ENCODE measurements around the gene ZNF184. TPM values are rescaled to one million over a fixed set of nuclear protein-coding genes. Genes with fewer than 3 reads are reported as not detected.
A peak's percentile ranks its signal among the peaks of the same experiment; 100 is the strongest.

Gene ZNF184
- total and polyA plus RNA-seq, 9 of the 15 experiments (the other 6 are each of a cell fraction or from before 2014, with no cell fraction given), result 7.6 to 22.2 (median 12.8) TPM

DNA sequence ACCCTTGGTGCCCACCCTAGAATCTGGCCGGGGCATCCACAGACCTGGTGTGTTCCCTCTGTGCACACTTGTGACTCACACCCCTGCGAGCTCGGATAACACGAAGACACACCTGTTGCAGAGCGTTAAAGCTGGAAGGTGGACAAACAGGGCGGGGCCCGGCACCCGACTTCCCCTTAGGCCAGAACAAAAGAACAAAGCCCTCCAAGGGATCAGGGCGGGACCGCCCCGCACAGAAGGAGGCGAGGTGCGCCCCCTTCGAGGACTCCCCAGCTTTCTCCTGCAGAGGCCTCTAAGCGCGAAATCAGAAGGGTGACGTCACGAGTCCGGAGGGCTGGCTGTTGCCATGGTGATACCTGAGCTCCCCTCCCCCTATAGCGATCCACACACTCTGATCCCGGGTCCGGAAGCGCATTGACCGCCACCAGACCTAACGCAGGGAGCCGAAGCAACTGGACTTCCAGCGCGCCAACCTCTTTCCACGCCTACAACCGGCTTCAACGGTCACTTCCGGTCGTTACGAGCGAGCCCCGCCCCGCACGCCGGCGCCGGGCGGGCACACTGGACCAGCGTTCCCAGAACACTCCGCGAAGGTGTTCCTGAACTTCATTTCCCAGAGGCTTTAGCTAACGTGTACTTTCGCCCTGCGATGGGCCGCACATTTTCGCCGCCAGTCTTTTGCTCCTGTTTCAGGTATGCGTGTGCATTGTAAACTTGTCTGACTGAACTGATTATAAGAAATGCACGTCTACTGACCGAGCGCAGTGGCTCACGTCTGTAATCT, at the start of gene ZNF184 (continued):
- TF ChIP-seq, protein P1, sequence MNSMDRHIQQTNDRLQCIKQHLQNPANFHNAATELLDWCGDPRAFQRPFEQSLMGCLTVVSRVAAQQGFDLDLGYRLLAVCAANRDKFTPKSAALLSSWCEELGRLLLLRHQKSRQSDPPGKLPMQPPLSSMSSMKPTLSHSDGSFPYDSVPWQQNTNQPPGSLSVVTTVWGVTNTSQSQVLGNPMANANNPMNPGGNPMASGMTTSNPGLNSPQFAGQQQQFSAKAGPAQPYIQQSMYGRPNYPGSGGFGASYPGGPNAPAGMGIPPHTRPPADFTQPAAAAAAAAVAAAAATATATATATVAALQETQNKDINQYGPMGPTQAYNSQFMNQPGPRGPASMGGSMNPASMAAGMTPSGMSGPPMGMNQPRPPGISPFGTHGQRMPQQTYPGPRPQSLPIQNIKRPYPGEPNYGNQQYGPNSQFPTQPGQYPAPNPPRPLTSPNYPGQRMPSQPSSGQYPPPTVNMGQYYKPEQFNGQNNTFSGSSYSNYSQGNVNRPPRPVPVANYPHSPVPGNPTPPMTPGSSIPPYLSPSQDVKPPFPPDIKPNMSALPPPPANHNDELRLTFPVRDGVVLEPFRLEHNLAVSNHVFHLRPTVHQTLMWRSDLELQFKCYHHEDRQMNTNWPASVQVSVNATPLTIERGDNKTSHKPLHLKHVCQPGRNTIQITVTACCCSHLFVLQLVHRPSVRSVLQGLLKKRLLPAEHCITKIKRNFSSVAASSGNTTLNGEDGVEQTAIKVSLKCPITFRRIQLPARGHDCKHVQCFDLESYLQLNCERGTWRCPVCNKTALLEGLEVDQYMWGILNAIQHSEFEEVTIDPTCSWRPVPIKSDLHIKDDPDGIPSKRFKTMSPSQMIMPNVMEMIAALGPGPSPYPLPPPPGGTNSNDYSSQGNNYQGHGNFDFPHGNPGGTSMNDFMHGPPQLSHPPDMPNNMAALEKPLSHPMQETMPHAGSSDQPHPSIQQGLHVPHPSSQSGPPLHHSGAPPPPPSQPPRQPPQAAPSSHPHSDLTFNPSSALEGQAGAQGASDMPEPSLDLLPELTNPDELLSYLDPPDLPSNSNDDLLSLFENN (IDR thresholded peaks at IDR 0.05; ENCODE audit: low read depth in 2 of 2, low read length in 2 of 2), result peak in 1 of 2 experiments; percentile 68; a peak in 1 of 4 replicates
- no peak for TF ChIP-seq PML (IDR thresholded peaks at IDR 0.05; ENCODE audit: low read length)
- peak; percentile 85 for TF ChIP-seq SP1 (CRISPR knock-in tag; IDR thresholded peaks at IDR 0.05)
- TF ChIP-seq KDM5B (IDR thresholded peaks at IDR 0.05; ENCODE audit: insufficient replicate concordance, low read depth, low read length), result peak; percentile 70
- TF ChIP-seq, protein P2, sequence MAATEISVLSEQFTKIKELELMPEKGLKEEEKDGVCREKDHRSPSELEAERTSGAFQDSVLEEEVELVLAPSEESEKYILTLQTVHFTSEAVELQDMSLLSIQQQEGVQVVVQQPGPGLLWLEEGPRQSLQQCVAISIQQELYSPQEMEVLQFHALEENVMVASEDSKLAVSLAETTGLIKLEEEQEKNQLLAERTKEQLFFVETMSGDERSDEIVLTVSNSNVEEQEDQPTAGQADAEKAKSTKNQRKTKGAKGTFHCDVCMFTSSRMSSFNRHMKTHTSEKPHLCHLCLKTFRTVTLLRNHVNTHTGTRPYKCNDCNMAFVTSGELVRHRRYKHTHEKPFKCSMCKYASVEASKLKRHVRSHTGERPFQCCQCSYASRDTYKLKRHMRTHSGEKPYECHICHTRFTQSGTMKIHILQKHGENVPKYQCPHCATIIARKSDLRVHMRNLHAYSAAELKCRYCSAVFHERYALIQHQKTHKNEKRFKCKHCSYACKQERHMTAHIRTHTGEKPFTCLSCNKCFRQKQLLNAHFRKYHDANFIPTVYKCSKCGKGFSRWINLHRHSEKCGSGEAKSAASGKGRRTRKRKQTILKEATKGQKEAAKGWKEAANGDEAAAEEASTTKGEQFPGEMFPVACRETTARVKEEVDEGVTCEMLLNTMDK (IDR thresholded peaks at IDR 0.05; ENCODE audit: borderline replicate concordance, insufficient read depth, low read depth, low read length, poor library complexity, severe bottlenecking), result peak; percentile 19
- TF ChIP-seq FOXJ2 (tag; IDR thresholded peaks at IDR 0.05), result peak; percentile 95
- TF ChIP-seq ARHGAP35 (IDR thresholded peaks at IDR 0.05; ENCODE audit: partially characterized antibody), result no peak
- TF ChIP-seq KDM4B (IDR thresholded peaks at IDR 0.05; ENCODE audit: borderline replicate concordance in 2 of 2, low read depth in 1 of 2), result no peak
- TF ChIP-seq, protein P3, sequence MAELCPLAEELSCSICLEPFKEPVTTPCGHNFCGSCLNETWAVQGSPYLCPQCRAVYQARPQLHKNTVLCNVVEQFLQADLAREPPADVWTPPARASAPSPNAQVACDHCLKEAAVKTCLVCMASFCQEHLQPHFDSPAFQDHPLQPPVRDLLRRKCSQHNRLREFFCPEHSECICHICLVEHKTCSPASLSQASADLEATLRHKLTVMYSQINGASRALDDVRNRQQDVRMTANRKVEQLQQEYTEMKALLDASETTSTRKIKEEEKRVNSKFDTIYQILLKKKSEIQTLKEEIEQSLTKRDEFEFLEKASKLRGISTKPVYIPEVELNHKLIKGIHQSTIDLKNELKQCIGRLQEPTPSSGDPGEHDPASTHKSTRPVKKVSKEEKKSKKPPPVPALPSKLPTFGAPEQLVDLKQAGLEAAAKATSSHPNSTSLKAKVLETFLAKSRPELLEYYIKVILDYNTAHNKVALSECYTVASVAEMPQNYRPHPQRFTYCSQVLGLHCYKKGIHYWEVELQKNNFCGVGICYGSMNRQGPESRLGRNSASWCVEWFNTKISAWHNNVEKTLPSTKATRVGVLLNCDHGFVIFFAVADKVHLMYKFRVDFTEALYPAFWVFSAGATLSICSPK (IDR thresholded peaks at IDR 0.05; ENCODE audit: borderline replicate concordance), result no peak
- TF ChIP-seq, protein P4, sequence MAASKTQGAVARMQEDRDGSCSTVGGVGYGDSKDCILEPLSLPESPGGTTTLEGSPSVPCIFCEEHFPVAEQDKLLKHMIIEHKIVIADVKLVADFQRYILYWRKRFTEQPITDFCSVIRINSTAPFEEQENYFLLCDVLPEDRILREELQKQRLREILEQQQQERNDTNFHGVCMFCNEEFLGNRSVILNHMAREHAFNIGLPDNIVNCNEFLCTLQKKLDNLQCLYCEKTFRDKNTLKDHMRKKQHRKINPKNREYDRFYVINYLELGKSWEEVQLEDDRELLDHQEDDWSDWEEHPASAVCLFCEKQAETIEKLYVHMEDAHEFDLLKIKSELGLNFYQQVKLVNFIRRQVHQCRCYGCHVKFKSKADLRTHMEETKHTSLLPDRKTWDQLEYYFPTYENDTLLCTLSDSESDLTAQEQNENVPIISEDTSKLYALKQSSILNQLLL (CRISPR knock-in tag; IDR thresholded peaks at IDR 0.05; ENCODE audit: borderline replicate concordance), result no peak
- no peak; the same call in 1 of the 2 replicates for TF ChIP-seq KAT7 (CRISPR knock-in tag; IDR thresholded peaks at IDR 0.05; ENCODE audit: borderline replicate concordance)
- no peak; the same call in 1 of the 2 replicates for TF ChIP-seq KLF6 (CRISPR knock-in tag; IDR thresholded peaks at IDR 0.05; ENCODE audit: borderline replicate concordance)
- TF ChIP-seq ZNF124 (CRISPR knock-in tag; IDR thresholded peaks at IDR 0.05), result no peak
- TF ChIP-seq ZNF699 (CRISPR knock-in tag; IDR thresholded peaks at IDR 0.05; ENCODE audit: insufficient replicate concordance), result no peak

All from K562 (cell line).